C4-2B (cell line): Measurements from ENCODE around the gene SARS2.
"Not testable (repeated sequence)": the region's sequence is repeated elsewhere in the genome, so short reads cannot be mapped to it uniquely, and the experiment has no call there.

Experiments
- H3K27ac ChIP-seq: fragments of 450-650 bp; 2 replicates; pipeline ENCODE4 v1.5.1; 2017
- ZFX ChIP-seq: fragments of 450-650 bp; IDR thresholded peaks from 2 replicates; pipeline ENCODE4 v1.6.1; 2017
- TF ChIP-seq, protein P1 (sequence below): fragments of 450-650 bp; conservative IDR thresholded peaks from 2 replicates; pipeline ENCODE4 v1.5.1; 2017; ENCODE audit warnings: mild to moderate bottlenecking

SARS2 gene

DNA sequence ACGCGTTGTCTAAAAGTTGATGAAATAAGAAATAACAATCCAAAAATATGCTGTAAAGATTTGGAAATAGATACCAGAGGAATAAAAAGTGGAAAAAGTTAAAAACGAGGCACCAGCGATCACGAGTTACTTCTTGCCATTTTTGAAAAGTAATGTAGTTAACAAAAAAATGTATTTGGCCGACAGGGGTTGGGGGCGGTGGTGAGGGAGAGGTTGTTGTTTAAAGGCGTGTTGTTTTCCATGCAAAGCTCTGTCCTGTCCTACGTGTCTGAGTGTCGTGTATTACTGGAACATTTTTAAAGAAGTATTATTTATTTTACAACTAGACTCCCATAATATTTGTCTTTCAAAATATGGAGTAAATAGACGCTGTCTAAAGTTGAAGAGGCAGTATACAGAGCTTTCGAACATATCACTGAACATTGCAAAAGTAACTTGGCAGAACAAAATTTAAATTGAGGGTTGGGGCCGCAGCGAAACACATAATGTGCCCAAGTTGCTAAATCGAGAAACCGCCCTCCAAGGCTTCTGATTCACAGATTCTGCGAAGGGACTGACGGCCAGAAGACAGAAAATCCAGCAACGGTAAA lies 44.2 kb upstream of the SARS2 start:
- H3K27ac ChIP-seq, result no peak overlapping the region
- TF ChIP-seq, protein P1, sequence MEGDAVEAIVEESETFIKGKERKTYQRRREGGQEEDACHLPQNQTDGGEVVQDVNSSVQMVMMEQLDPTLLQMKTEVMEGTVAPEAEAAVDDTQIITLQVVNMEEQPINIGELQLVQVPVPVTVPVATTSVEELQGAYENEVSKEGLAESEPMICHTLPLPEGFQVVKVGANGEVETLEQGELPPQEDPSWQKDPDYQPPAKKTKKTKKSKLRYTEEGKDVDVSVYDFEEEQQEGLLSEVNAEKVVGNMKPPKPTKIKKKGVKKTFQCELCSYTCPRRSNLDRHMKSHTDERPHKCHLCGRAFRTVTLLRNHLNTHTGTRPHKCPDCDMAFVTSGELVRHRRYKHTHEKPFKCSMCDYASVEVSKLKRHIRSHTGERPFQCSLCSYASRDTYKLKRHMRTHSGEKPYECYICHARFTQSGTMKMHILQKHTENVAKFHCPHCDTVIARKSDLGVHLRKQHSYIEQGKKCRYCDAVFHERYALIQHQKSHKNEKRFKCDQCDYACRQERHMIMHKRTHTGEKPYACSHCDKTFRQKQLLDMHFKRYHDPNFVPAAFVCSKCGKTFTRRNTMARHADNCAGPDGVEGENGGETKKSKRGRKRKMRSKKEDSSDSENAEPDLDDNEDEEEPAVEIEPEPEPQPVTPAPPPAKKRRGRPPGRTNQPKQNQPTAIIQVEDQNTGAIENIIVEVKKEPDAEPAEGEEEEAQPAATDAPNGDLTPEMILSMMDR, result no peak
- no peak for TF ChIP-seq ZFX

DNA sequence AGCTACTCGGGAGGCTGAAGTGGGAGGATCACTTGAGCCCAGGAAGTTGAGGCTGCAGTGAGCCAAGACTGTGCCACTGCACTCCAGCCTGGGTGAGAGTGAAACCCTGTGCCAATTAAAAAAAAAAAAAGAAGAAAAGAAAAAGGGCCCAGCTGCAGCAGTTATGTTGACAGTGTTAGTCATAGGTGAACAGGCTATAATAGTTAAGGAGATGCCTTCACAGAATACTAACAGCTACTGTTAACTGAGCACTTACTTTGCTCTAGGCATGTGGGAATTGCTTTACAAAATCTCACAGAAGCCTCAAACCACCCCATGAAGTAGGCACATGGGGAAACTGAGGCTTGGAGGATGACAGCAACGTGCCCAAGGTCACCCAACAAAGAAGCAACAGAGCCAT lies 41.1 kb upstream of the SARS2 start:
- no peak for TF ChIP-seq ZFX
- TF ChIP-seq, protein P1, result no peak
- no peak overlapping the region for H3K27ac ChIP-seq

DNA sequence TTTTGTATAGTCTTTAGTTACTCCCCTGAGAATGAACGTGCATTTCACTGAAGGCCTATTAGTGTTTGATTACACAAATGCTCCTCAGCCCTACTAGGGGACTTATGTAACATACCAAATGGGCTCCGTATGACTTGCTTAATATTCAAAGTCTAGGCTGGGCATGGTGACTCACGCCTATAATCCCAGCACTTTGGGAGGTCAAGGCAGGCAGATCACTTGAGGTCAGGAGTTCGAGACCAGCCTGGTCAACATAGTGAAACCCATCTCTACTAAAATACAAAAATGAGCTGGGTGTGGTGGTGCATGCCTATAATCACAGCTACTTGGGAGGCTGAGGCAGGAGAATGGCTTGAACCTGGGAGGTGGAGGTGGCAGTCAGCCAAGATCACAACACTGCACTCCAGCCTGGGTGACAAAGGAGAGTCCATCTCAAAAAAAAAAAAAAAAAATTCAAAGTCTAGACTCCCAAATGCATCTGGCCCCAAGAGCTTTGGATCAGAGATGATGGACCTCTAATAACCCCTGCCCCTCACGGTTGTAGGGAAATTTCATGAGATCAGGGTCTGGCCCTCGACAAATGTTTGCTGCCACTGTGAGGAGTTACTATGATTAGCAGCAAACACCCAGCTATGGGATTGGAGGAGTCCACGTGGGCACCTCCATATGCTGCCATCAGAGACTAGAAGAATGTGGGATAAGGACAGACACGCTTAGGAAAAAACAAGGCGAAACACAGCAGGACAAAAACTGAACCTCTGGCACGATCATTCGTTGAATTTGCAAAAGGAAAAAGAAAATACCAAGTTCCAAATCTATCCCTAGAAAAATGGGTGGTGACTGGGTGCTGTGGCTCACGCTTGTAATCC lies 40.3 kb upstream of the SARS2 start:
- H3K27ac ChIP-seq, result no peak overlapping the region
- TF ChIP-seq ZFX, result no peak
- TF ChIP-seq, protein P1, result no peak

DNA sequence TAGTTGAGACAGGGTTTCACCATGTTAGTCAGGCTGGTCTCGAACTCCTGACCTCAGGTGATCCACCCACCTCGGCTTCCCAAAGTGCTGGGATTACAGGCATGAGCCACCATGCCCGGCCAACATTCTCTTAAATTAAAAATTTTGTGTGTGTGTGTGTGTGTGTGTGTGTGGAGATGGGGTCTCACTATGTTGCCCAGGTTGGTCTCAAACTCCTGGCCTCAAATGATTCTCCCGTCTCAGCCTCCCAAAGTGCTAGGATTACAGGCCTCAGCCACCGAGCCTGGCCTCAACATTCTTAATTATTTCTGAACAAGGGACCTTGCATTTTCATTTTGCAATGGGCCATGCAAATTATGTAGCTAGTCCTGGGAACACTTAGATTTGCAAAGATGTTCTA lies 35.6 kb upstream of the SARS2 start:
- not testable (repeated sequence) for H3K27ac ChIP-seq

DNA sequence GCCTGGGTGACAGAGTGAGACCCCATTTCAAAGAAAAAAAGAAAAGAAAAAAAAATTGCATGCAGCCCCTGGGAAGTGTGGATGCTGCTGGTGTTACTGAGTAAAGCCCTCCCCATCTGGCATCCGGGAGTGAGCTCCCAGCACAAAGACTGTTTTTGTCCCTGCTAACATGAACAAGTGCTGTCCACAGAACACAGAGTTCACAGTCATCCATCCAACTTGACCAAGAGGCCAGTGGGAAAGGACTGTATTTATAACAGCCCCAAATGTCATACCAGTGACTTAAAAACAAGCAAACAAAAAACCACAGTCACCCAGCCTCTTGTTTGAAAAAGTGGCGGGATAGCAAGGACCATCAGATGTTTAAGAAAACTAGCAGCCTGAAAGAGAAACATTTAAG lies 34.2 kb upstream of the SARS2 start:
- no peak for TF ChIP-seq ZFX
- TF ChIP-seq, protein P1, result no peak
- no peak overlapping the region for H3K27ac ChIP-seq

DNA sequence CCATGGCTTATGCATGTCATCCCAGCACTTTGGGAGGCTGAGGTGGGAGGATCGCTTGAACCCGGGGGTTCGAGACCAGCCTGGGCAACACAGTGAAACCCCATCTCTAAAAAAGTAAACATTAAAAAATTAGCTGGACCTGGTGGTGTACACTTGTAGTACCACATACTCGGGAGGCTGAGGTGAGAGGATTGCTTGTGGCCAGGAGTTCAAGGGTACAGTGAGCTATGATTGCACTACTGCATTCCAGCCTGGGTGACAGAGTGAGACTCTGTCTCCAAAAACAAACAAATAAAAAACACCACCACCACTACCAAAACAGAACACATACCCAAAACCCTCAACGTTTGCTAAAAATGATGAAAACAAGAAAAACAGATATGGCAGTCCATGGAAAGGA lies 29.1 kb upstream of the SARS2 start:
- TF ChIP-seq, protein P1, result no peak
- no peak for TF ChIP-seq ZFX
- no peak overlapping the region for H3K27ac ChIP-seq

DNA sequence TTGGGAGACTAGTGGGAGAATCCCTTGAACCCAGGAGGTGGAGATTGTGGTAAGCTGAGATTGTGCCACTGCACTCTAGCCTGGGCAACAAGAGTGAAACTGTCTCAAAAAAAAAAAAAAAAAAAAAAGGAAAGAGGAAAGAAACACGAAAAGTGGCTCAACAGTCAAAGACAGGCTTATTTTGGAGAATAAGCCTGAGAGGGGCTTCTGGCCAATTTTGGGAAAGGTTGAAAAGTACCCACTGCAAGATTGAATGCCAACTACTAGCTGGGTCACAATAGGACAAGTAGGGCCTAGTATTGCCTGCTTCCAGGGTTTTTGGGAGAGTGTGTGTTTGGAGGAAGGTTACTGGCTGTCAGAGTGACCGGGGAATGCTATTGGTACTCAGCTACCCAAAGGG lies 27.7 kb upstream of the SARS2 start:
- H3K27ac ChIP-seq, result no peak overlapping the region
- TF ChIP-seq ZFX, result no peak
- TF ChIP-seq, protein P1, result no peak
